Measurements from ENCODE around the gene SGIP1. TPM values are rescaled to one million over a fixed set of nuclear protein-coding genes. Genes with fewer than 3 reads are reported as not detected.

The SGIP1 gene
- total RNA-seq, 2 experiments from 2014 or later = 0.07 TPM; not detected in 1

GRCh38 chr1:66525086-66525485 is 8.9 kb upstream of the SGIP1 start:
- intact Hi-C loops (cut with micrococcal nuclease) = no loop called here
- Mint-ChIP-seq H3K9me3 (no peaks in the 10 kb centered on the region), H3K4me1 (ENCODE audit: low read depth) (no peaks in the 10 kb centered on the region), H3K27ac (no peak overlapping the region), H3K27me3 (ENCODE audit: low read depth) (no peaks in the 10 kb centered on the region), H3K36me3 (ENCODE audit: low read depth) (no peaks in the 10 kb centered on the region), H3K4me3 (no peak overlapping the region)
- CTCF ChIA-PET = no interaction called here
- no peak for DNase-seq

- H3K27ac Mint-ChIP-seq = no peak overlapping the region
- CTCF ChIA-PET = interaction anchor here (0.8 kb wide), 1 partner anchor 21 kb away, joined by 5 read pairs; no protein-coding TSS in a partner anchor
- intact Hi-C loops (cut with micrococcal nuclease) = no loop called here
Measured at GRCh38 chr1:66526036-66526435, 7.9 kb upstream of the SGIP1 start.

DNA sequence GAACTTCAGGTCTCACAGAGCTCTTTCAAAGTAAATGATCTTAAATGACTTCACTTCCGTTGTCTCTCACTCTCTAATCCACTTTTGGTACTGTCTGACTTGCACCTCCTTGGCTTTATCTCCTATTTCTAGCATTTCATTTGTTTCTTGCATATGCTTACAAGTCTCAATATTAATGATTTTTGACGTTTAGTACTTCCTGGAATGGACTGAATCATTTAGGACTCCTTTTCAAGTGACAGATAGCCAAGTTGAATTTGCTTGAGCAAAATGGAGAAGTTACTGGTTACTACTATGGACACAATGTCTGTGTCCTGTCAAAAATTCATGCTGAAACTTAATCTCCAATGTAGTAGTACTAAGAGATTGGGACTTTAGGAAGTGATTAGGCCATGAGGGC is 7.0 kb upstream of the SGIP1 start:
- peaks cover 9% of the 10 kb centered on the region for H3K27me3 Mint-ChIP-seq (ENCODE audit: low read depth)
- no peaks in the 10 kb centered on the region for H3K36me3 Mint-ChIP-seq (ENCODE audit: low read depth)
- H3K4me3 Mint-ChIP-seq = no peak overlapping the region
- intact Hi-C loops (cut with micrococcal nuclease) = no loop called here
- no peaks in the 10 kb centered on the region for H3K4me1 Mint-ChIP-seq (ENCODE audit: low read depth)
- no peaks in the 10 kb centered on the region for H3K9me3 Mint-ChIP-seq
- H3K27ac Mint-ChIP-seq = no peak overlapping the region
- DNase-seq = no peak
- CTCF ChIA-PET = interaction anchor here (0.8 kb wide), 1 partner anchor 22 kb away, joined by 5 read pairs; no protein-coding TSS in a partner anchor

More at GRCh38 chr1:66526036-66526435, 7.9 kb upstream of the SGIP1 start:
- H3K4me1 Mint-ChIP-seq (ENCODE audit: low read depth) = no peaks in the 10 kb centered on the region
- H3K36me3 Mint-ChIP-seq (ENCODE audit: low read depth) = no peaks in the 10 kb centered on the region
- no peak for DNase-seq
- peaks cover 2% of the 10 kb centered on the region for H3K27me3 Mint-ChIP-seq (ENCODE audit: low read depth)
- no peaks in the 10 kb centered on the region for H3K9me3 Mint-ChIP-seq
- H3K4me3 Mint-ChIP-seq = no peak overlapping the region

GRCh38 chr1:66527686-66528085 is 6.3 kb upstream of the SGIP1 start:
- peaks cover 3% of the 10 kb centered on the region for H3K4me1 Mint-ChIP-seq (ENCODE audit: low read depth)
- CTCF ChIA-PET = interaction anchor here (0.8 kb wide), 1 partner anchor 62 kb away, joined by 3 read pairs; no protein-coding TSS in a partner anchor
- no peak overlapping the region for H3K4me3 Mint-ChIP-seq
- H3K9me3 Mint-ChIP-seq = no peaks in the 10 kb centered on the region
- no peaks in the 10 kb centered on the region for H3K36me3 Mint-ChIP-seq (ENCODE audit: low read depth)
- DNase-seq = no peak
- no peak overlapping the region for H3K27ac Mint-ChIP-seq
- intact Hi-C loops (cut with micrococcal nuclease) = no loop called here
- H3K27me3 Mint-ChIP-seq (ENCODE audit: low read depth) = peaks cover 14% of the 10 kb centered on the region

- H3K4me1 Mint-ChIP-seq (ENCODE audit: low read depth) = peaks cover 9% of the 10 kb centered on the region
- H3K27ac Mint-ChIP-seq = no peak overlapping the region
- peaks cover 20% of the 10 kb centered on the region for H3K27me3 Mint-ChIP-seq (ENCODE audit: low read depth)
- no peak for DNase-seq
- CTCF ChIA-PET = interaction anchor here (0.6 to 0.8 kb wide), 2 partner anchors 33 to 63 kb away, joined by 3 read pairs; no protein-coding TSS in a partner anchor
- H3K4me3 Mint-ChIP-seq = no peak overlapping the region
- H3K36me3 Mint-ChIP-seq (ENCODE audit: low read depth) = no peaks in the 10 kb centered on the region
- intact Hi-C loops (cut with micrococcal nuclease) = no loop called here
- no peaks in the 10 kb centered on the region for H3K9me3 Mint-ChIP-seq
Measured at GRCh38 chr1:66528580-66528979, 5.4 kb upstream of the SGIP1 start.

DNA sequence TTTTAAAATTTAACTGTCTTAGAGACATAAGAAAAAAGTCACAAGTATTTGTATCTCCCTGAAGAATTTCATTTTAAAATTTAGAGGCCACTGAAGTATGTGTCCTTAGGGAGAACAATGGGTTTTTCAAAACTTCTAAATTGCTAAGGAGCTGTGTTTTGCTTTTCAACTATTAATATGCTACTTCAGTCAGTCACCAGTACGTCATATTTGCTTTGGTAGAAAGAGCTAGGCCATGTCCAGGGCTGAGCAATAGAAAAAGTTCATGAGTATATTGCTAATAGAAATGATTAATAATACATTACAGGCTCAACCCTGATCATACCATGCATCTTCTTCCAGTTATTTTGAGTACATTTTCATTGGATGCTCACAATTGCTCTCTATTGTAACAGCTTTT is 1.7 kb upstream of the SGIP1 start:
- CTCF ChIA-PET = interaction anchor here (0.9 kb wide), 1 partner anchor 13 kb away, joined by 3 read pairs; no protein-coding TSS in a partner anchor

GRCh38 chr1:66532798-66533783 is 862 bp upstream of the SGIP1 start:
- H3K27me3 Mint-ChIP-seq (ENCODE audit: low read depth) = peaks cover 28% of the 10 kb centered on the region
- CTCF ChIA-PET = interaction anchor here (0.7 to 1.6 kb wide), 5 partner anchors 12 to 1217 kb away, joined by 3 to 4 read pairs (median 3); no protein-coding TSS in a partner anchor
- H3K9me3 Mint-ChIP-seq = no peaks in the 10 kb centered on the region
- no peaks in the 10 kb centered on the region for H3K36me3 Mint-ChIP-seq (ENCODE audit: low read depth)
- peak overlapping the region; percentile 78 for H3K4me3 Mint-ChIP-seq
- H3K27ac Mint-ChIP-seq = no peak overlapping the region
- peak; percentile 29 for DNase-seq
- intact Hi-C loops (cut with micrococcal nuclease) = loop anchor here (1.0 kb wide), 1 partner anchor 193 kb away; no protein-coding TSS in a partner anchor
- H3K4me1 Mint-ChIP-seq (ENCODE audit: low read depth) = peaks cover 9% of the 10 kb centered on the region

More for the DNA sequence above, 1.7 kb upstream of the SGIP1 start:
- intact Hi-C loops (cut with micrococcal nuclease) = no loop called here
- H3K27me3 Mint-ChIP-seq (ENCODE audit: low read depth) = peaks cover 28% of the 10 kb centered on the region
- no peak for DNase-seq
- no peak overlapping the region for H3K27ac Mint-ChIP-seq
- H3K4me3 Mint-ChIP-seq = peak overlapping the region; percentile 78
- no peaks in the 10 kb centered on the region for H3K36me3 Mint-ChIP-seq (ENCODE audit: low read depth)
- no peaks in the 10 kb centered on the region for H3K9me3 Mint-ChIP-seq
- H3K4me1 Mint-ChIP-seq (ENCODE audit: low read depth) = peaks cover 9% of the 10 kb centered on the region

DNA sequence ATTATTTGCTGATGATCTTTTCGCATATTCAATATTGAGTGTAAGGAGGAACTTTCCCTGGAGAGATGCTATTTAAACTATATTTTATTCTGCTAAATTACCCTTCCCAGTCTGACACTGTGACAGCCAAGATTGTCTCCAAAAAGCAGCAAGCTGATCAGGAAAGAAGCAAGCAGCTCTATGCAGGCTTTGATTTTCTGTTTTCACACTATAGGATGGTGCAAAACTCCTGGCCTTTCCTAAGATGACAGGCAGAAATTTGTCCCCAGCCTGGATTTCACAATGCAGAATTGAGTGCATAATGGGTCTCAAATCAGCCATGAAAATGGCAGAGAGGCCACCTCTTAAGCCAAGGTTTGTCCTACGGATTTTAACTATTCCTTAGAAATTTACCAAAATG is 1.1 kb downstream of the SGIP1 start:
- no peak for DNase-seq
- Mint-ChIP-seq H3K27ac (no peak overlapping the region), H3K27me3 (ENCODE audit: low read depth) (peaks cover 34% of the 10 kb centered on the region), H3K4me1 (ENCODE audit: low read depth) (peaks cover 9% of the 10 kb centered on the region), H3K4me3 (no peak overlapping the region), H3K9me3 (no peaks in the 10 kb centered on the region), H3K36me3 (ENCODE audit: low read depth) (no peaks in the 10 kb centered on the region)
- intact Hi-C loops (cut with micrococcal nuclease) = no loop called here
- CTCF ChIA-PET = no interaction called here

- Mint-ChIP-seq H3K27ac (no peak overlapping the region), H3K4me1 (ENCODE audit: low read depth) (peaks cover 9% of the 10 kb centered on the region), H3K4me3 (no peak overlapping the region), H3K9me3 (no peaks in the 10 kb centered on the region), H3K27me3 (ENCODE audit: low read depth) (peaks cover 37% of the 10 kb centered on the region), H3K36me3 (ENCODE audit: low read depth) (no peaks in the 10 kb centered on the region)
- DNase-seq = no peak
- intact Hi-C loops (cut with micrococcal nuclease) = no loop called here
- CTCF ChIA-PET = interaction anchor here (0.7 to 1.4 kb wide), 2 partner anchors 13 to 14 kb away, joined by 3 read pairs; no protein-coding TSS in a partner anchor
Measured at GRCh38 chr1:66535853-66536252, 1.9 kb downstream of the SGIP1 start.

DNA sequence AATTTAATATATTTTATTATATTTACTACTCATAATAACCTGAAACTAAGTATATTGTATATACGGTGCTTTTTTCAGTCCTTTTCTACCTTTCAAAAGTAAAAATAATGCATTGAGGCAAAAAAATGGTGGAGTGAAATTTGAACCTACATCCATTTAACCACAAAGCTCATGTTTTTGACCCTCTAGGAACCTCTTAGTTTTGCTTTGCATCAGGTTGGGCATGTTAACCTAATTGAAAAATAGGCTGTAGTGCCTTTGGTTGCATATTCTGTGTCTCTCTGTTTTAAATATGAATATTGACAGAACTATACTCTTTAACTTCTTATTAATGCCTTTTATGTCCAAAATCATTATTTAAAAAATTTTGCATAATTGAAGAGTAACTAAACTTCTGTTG is 3.8 kb downstream of the SGIP1 start:
- no peak for DNase-seq
- Mint-ChIP-seq H3K9me3 (no peaks in the 10 kb centered on the region), H3K4me3 (no peak overlapping the region), H3K36me3 (ENCODE audit: low read depth) (no peaks in the 10 kb centered on the region), H3K4me1 (ENCODE audit: low read depth) (peaks cover 6% of the 10 kb centered on the region), H3K27ac (no peak overlapping the region), H3K27me3 (ENCODE audit: low read depth) (peaks cover 27% of the 10 kb centered on the region)
- CTCF ChIA-PET = no interaction called here
- intact Hi-C loops (cut with micrococcal nuclease) = no loop called here

GRCh38 chr1:66539491-66539890 is 5.5 kb downstream of the SGIP1 start:
- Mint-ChIP-seq H3K36me3 (ENCODE audit: low read depth) (no peaks in the 10 kb centered on the region), H3K4me3 (no peak overlapping the region), H3K9me3 (no peaks in the 10 kb centered on the region), H3K27ac (no peak overlapping the region), H3K4me1 (ENCODE audit: low read depth) (no peaks in the 10 kb centered on the region), H3K27me3 (ENCODE audit: low read depth) (peaks cover 14% of the 10 kb centered on the region)
- intact Hi-C loops (cut with micrococcal nuclease) = no loop called here
- DNase-seq = no peak
- CTCF ChIA-PET = no interaction called here

DNA sequence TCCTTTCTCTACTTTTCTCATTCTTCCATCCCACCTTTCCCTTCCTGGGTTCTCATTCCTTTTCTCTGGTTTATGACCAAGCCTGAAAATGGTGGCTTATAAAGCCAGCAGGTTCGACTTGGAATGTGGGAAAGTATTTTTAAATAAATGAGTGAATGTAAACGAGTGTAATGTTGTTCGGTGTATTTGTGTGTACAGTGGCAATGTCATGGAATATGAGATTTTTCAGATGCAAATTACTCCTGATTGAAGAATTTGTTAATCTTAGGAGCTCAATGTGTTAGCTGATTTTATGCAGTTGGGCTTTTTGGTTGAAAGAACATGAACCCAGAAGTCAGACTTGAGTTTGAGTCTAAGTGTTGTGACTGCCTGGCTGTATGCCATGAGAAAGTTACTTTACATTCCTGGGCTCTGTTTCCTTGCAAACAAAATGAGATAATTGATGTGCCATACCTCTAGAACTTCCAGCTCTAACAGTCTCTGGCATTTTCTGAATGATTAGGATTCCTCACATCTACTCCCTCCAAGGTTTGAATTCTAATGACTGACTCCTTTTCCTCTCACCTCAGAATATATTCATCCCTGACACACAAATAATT is 6.6 kb downstream of the SGIP1 start:
- Mint-ChIP-seq H3K27me3 (ENCODE audit: low read depth) (peaks cover 13% of the 10 kb centered on the region), H3K27ac (no peak overlapping the region), H3K36me3 (ENCODE audit: low read depth) (no peaks in the 10 kb centered on the region), H3K4me1 (ENCODE audit: low read depth) (no peaks in the 10 kb centered on the region), H3K4me3 (no peak overlapping the region), H3K9me3 (no peaks in the 10 kb centered on the region)
- CTCF ChIA-PET = interaction anchor here (0.6 to 1.1 kb wide), 2 partner anchors 185 to 186 kb away, joined by 3 read pairs; no protein-coding TSS in a partner anchor
- intact Hi-C loops (cut with micrococcal nuclease) = no loop called here
- no peak for DNase-seq
